HG02588 (cell line): ENCODE data around the gene FGG.

Source experiments
- ATAC-seq: cut with Tn5 transposase; IDR thresholded peaks from one replicate; pipeline ENCODE4 v1.9.1; 2021; ENCODE audit warnings: mild to moderate bottlenecking, moderate library complexity; ENCODE audit not compliant: unreplicated experiment

Gene FGG

GRCh38 chr4:154612472-154613414, at the start of gene FGG:
TSS of gene FGG (minus strand) at chr4:154612656. CDS start at chr4:154612609, 47 bp downstream.
- no peak for ATAC-seq

DNA sequence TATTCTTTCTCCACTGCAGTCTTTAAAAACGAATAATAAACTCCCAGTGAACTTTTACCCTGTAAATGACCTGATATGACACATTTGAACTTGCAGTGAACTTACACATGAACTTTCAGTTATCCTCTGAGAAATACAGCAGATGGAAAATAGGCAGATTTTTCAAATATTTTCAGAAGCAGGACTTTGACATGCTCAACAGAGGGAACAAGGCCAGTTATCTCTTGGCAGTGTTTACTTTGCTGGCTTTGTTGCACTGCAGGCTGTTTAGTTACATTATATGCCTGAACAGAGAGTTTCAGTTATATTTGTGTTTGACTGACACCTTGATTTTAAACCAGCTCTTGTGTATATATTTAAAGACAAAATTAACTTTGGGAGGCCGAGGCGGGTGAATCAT, 47.6 kb upstream of the FGG start:
- ATAC-seq: no peak

- ATAC-seq: no peak
Measured at GRCh38 chr4:154658680-154659405, 46.4 kb upstream of the FGG start.

DNA sequence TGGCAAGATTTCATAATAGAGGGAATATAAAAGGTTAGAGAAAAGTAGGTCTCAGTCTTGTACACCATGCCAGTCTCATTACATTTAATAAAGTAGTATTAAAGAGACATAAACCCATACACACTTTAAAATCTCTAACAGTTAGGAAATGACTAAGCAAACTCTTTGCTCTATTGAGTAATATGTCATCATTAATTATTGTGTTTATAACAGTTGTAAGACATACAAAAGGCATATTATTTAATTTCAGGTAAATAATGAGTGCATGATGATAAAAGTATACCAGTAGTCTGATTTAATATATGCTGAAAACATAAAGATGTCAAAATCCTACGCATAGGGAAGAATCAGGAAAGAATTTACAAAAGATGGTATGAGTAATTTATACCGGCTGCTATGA, 31.0 kb upstream of the FGG start:
- no peak for ATAC-seq

DNA sequence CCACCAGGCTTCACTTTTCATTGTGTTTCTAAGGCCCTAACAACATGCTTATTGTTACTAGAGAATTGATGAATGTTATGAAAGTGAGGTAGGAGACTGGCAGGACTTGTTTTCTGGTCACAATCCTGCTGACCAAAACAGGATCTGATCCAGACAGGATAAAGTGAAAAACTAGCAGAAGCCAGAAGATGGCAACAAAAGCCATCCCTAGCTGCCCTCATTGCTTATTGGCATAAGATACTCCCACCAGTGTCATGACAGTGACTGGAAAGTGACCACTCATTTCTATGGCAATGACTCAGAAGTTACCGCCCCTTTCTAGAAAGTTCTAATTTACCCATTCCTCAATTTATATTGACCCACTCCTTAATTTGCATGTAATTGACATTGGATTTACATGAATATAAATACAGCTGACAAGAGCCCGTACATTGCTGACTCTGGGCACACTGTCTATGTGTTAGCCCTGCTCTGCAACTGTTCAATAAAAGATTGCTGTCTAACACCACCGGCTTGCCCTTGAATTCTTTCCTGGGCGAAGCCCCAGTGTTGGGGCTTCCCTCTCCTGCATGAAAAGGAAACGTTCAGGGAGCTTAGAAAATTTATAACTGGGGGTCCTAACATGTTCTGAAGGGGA, 30.0 kb upstream of the FGG start:
- ATAC-seq: no peak

DNA sequence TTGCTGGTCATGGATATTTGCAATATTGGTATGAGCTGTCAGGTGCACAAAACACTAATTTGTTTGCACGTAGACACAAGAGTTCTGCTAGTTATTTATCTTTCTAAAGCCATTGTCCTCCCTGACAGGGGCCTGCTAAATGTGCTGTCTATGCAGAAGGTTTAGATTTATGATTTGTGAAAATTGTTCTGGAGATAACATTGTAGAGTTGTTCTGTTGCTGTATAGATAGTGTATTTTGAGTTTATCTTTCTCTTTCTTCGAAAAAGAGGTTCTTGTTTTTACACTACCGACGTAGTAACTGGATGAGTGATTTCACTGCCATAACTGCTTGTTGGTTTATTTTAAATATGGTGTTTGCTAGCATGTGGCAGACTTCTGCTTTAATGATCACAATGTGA, 28.5 kb upstream of the FGG start:
- no peak for ATAC-seq

DNA sequence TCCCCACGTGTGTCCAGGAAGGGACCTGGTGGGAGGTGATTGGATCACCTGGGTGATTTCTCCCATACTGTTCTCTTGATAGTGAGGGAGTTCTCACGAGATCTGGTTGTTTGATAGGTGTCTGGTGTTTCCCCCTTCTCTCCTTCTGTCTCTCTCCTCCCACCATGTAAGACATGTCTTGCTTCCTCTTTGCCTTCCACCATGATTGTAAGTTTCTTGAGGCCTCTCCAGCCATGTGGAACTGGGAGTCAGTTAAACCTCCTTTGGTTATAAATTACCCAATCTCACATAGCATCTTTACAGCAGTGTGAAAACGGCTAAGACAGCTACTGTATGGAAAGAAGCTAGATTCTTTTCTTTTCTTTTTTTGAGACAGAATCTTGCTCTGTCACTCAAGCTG, 21.6 kb upstream of the FGG start:
- ATAC-seq: no peak

DNA sequence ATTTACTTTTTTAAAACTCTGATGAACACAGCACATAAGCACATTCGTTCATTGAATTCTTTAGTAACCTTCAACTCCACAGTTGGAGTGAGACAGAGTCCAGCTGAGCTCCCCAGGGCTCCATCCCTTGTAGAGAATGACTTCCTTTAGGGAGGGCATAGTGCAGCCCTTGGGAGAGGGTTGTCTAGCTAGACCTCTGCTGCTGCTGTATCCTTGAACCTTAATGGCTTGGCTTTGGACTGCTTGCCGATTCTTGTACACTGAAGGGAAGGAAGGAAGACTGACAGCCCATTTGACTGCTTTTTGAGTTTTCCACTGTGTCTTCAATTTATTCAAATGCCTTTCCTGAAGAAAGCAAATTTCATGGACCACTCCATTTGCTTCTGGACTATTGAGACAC, 19.4 kb upstream of the FGG start:
- ATAC-seq: no peak

GRCh38 chr4:154630324-154630723, 17.9 kb upstream of the FGG start:
- no peak for ATAC-seq

DNA sequence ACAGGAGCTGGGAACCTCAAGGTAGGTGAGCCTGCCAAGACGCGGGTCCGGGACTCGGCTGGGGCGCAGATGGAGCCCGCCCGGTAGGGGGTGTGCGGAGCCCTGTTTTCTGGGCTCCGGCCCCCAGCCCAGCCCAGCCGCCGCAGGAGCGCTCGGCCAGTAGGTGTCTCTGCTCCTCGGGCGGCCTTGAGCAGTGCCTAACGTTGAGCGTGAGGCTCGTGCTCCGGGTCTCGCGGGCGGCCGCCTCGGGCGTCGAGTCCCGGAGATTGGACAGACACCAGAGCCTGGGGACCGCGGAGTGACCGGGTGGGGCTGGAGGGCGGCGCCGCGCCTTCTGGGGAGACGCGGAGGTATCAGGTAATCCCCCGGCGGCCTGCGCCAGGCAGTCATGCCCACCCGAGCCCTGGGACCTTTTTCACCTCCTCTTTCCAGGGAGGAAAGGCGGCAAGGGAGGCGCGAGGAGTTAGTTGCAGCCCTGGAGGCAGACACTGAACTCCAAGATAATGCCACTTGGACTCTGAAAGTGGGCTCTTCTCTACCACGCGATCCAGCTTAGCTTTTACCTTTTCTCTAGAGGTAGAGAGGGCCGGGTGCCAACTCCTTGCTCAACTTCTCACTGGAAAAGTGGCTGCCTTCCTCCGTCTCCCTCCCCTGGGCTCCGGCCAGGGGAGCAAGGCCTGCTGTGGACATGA, 14.5 kb upstream of the FGG start:
- ATAC-seq: peak; percentile 82

GRCh38 chr4:154625971-154626370, 13.5 kb upstream of the FGG start:
- no peak for ATAC-seq

DNA sequence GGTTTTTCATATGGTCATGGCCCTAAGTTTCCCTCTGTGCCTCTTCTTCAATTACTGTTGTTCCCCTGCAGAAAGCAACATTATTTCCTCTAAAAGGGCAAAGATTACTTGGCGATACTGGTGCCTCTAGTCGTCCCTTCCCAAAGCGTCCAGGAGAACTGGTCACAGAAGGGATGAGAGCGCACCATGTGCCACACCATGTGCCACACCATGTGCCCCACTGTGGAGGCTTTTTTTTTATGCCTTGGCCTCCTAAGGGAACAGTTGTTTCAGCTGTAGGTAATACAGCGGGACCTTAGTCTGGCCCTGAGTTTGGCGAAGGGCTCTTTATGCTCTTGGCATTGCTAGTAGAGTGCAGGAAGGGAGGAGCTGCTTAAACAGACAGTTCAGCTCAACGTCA, 11.5 kb upstream of the FGG start:
- ATAC-seq: no peak

- ATAC-seq: no peak
Measured at GRCh38 chr4:154623436-154623835, 11.0 kb upstream of the FGG start.

GRCh38 chr4:154622598-154622997, 10.1 kb upstream of the FGG start:
- peak; percentile 52 for ATAC-seq

DNA sequence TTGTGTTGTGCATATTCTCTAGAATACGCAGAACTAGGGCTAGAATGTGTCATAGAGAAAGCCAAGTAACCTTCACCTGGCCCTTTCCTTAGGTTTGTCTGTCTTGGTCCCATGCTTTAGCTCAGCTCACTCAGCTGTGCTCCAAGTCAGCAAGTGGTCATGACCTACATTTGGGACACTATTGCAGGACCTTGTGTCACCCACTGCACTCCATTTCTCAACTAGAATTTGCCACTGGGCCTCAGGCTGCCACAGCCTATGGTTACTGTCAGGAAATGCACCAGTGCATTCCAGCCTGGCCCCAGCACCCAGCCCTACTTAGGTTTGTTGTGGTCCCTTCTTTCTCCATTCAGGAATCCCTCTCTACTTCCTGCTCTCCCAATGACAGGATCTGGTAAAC, 7.7 kb upstream of the FGG start:
- ATAC-seq: no peak

DNA sequence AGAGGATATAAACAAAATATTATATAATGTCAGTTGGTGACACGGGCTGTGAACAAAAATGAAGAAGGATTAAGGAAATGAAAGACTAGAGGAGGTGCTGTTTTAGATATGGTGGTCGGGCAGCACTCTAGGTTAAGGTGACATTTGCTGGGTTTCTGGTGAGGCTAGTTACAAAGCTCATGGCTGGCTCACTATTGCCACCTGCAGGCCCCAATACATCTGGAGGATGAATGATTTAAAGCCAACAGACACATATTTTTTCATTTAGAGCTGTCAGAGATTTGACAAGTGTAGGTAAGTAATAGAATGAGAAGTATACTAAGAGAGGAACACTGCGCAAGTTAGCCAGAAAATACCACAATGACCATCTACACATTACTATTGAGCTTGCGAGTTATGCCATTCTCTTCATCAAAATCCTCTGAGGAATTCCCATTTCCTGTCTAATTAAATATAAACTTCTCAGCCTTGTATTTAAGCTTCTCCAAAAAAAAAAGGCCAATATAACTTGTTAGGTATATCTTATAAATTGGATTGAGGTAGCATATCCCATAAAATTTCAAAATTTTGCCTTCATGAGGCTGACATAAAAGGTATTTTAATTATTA, 6.4 kb upstream of the FGG start:
- peak; percentile 60 for ATAC-seq

DNA sequence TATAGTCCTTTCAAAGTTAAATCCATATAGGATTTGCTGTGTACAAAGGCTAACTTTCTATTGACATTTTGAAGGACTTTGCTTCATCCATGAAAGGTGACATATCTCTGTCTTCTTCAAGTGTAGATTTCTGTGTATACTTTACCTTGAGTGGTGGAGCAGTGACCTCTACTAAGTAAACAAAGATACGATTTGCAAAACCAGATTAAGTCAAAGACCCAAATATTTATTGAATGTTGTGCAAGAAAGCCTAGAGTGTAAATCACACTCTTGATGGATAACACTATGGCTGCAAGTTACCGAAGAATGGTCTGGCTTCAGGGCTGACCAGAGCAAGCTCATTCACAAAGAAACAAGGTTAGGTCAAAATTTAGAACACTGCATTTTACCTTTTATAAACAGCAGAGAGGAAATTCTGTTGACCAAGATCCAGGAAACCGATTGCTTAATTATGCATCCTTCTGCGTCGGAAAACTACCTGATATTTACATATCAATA, 5.4 kb upstream of the FGG start:
- ATAC-seq: no peak

GRCh38 chr4:154616731-154617130, 4.3 kb upstream of the FGG start:
- peak; percentile 94 for ATAC-seq

DNA sequence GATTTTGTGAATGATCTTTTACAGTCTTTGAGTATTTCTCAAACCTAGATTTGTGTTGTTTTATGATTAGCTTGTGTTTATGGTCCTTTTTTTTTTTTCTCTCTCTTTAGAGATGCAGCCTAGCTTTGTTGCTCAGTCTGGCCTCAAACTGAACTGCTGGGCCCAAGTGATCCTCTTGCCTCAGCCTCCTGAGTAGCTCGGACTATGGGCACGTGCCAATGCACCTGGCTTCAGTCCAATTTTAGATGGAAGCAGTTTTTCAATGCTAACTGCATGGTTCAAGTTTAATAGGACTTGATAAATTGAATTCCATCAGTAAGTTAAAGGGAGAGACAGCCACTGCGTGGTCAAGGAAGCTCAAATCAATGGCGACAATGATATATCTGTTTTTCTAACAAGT, 3.8 kb upstream of the FGG start:
- ATAC-seq: no peak

DNA sequence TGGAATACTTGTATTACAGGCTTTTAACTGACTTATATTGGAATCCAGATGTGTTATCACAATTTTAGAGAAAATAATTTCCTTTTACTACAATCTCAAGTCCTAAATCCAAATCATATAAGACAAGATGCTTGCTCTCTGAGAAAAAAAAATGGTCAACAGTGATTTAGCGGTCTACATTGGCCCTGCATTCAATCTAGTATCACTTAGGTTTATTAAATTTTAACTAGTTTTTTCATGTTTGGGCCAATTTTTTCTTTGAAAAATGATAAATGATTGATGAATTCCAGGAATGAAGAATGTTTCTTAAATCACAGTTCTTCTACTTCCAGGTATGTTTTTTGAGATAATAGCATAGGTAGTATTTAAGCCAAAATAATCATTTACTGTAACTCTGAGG, 2.8 kb upstream of the FGG start:
- ATAC-seq: no peak

GRCh38 chr4:154614306-154614705, 1.9 kb upstream of the FGG start:
- ATAC-seq: no peak
